ENCODE results near the gene CLPSL1.

Gene CLPSL1

GRCh38 chr6:35759426-35759825 is 21.4 kb upstream of the CLPSL1 start:
- DNase-seq (ENCODE audit: low read depth), result no peak

- no peak for DNase-seq (ENCODE audit: low read depth)
These were observed 15.1 kb upstream of the CLPSL1 start for GRCh38 chr6:35765739-35766138.

- no peak for DNase-seq (ENCODE audit: low read depth)
These were observed 11.6 kb upstream of the CLPSL1 start for GRCh38 chr6:35769211-35769610.

- no peak for DNase-seq (ENCODE audit: low read depth)
These were observed 9.5 kb upstream of the CLPSL1 start for GRCh38 chr6:35771343-35771627.

GRCh38 chr6:35774116-35774794 is 6.6 kb upstream of the CLPSL1 start:
- no peak for DNase-seq (ENCODE audit: low read depth)

GRCh38 chr6:35775031-35775430 is 5.8 kb upstream of the CLPSL1 start:
- DNase-seq (ENCODE audit: low read depth), result no peak

GRCh38 chr6:35776364-35777215 is 4.2 kb upstream of the CLPSL1 start, which contains the start of gene CLPSL2:
Gene CLPSL2, plus strand, starts transcription at chr6:35776598. Its CDS starts 21 bp downstream, at chr6:35776619.
- DNase-seq (ENCODE audit: low read depth), result no peak

- DNase-seq (ENCODE audit: low read depth), result no peak
These were observed 3.3 kb upstream of the CLPSL1 start for GRCh38 chr6:35777356-35778102.

GRCh38 chr6:35778437-35778836 is 2.4 kb upstream of the CLPSL1 start:
- DNase-seq (ENCODE audit: low read depth), result no peak

GRCh38 chr6:35781290-35781689 is 471 bp downstream of the CLPSL1 start:
- no peak for DNase-seq (ENCODE audit: low read depth)

- no peak for DNase-seq (ENCODE audit: low read depth)
These were observed 1.6 kb downstream of the CLPSL1 start for GRCh38 chr6:35782424-35782823.

- DNase-seq (ENCODE audit: low read depth), result no peak
These were observed 3.4 kb downstream of the CLPSL1 start for GRCh38 chr6:35784200-35784599.

- no peak for DNase-seq (ENCODE audit: low read depth)
These were observed 5.5 kb downstream of the CLPSL1 start for GRCh38 chr6:35786272-35786671.

GRCh38 chr6:35786810-35787209 is 6.0 kb downstream of the CLPSL1 start:
- no peak for DNase-seq (ENCODE audit: low read depth)

- no peak for DNase-seq (ENCODE audit: low read depth)
These were observed 6.7 kb downstream of the CLPSL1 start for GRCh38 chr6:35787266-35788218.

GRCh38 chr6:35788423-35788982 is 7.7 kb downstream of the CLPSL1 start:
- DNase-seq (ENCODE audit: low read depth), result no peak

- DNase-seq (ENCODE audit: low read depth), result no peak
These were observed 9.9 kb downstream of the CLPSL1 start for GRCh38 chr6:35790683-35791082.

- no peak for DNase-seq (ENCODE audit: low read depth)
These were observed 14.0 kb downstream of the CLPSL1 start for GRCh38 chr6:35794536-35795452.

- no peak for DNase-seq (ENCODE audit: low read depth)
These were observed 14.7 kb downstream of the CLPSL1 start for GRCh38 chr6:35795453-35796071.

GRCh38 chr6:35796236-35796635 is 15.4 kb downstream of the CLPSL1 start:
- DNase-seq (ENCODE audit: low read depth), result no peak

Data from stimulated activated CD8-positive, alpha-beta memory T cell treated with anti-CD3 and anti-CD28 coated beads, Interleukin-12 subunit alpha, Interleukin-12 subunit beta, amount 100 ng/mL, for 4 hours (primary cell).